ACHN (cell line): ENCODE data around the gene HSPA12A.
A peak's percentile ranks its signal among the peaks of the same experiment; 100 is the strongest.

ENCODE experiments used
- DNase-seq: peaks from one replicate; pipeline ENCODE4 v3.0.0-alpha.2; 2015
- in situ Hi-C: cut with HindIII; loops from 2 replicates; pipeline ENCODE4 v1.10.0; 2017; ENCODE audit warnings: low sequenced_read_pairs, low pct_ligation_motif_present, low pct_unique_long_range_greater_than_20kb

HSPA12A gene

DNA sequence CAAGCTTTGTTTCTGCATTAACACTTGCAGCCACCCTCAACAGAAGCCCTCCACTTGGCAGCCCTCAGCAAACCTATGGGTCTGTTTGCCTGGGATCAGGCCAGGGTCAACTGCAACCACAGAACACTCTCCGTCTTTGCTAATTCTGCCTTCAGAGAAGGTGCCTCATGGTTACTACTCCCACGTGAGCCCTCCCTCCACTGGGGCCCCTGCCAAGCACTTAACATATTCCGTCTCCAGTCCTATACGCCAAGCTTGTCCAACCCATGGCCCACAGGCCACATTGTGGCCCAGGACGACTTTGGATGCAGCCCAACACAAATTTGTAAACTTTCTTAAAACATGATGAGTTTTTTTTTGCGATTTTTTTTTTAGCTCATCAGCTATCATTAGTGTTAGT lies 54.7 kb downstream of the HSPA12A start:
- DNase-seq = no peak
- in situ Hi-C loops = loop anchor here (25.0 kb wide), 1 partner anchor 100 kb away; no protein-coding TSS in a partner anchor

DNA sequence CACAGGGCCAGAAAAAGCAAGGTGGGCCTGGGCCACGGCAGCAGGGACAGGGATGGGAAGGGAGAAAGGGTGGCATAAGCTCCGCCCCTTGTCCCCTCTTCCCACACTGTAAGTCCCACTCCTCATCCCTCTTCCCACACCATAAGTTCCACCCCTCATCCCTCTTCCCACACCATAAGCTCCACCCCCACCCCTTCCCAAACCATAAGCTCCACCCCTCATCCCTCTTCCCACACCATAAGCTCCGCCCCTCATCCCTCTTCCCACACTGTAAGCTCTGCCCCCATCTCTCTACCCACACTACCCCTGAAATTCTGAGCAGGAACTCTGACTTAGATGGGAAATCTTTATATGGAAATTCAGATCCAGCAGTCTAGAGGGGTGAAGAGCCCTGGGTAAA lies 55.7 kb downstream of the HSPA12A start:
- DNase-seq = no peak
- in situ Hi-C loops = loop anchor here (25.0 kb wide), 1 partner anchor 101 kb away; no protein-coding TSS in a partner anchor

DNA sequence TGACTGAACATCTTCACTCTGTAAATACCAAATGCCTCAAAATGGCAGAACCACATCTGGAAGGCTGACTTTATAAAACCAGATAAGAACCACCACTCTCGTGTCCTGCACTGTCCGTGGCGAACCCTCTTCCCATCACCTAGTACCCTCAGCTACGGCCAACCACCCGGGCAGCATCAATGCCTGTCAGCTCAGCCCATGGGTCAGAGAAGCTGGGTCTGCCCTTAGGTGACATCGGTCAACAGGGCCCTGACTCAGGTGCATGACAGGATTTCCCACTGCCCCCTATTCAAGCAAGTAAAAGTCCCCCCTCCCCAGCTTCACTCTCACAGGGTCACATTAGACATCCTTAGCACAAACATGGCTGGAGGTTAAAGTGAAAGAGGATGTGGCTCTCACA lies 56.6 kb downstream of the HSPA12A start:
- in situ Hi-C loops = loop anchor here (25.0 kb wide), 1 partner anchor 101 kb away; no protein-coding TSS in a partner anchor
- no peak for DNase-seq

DNA sequence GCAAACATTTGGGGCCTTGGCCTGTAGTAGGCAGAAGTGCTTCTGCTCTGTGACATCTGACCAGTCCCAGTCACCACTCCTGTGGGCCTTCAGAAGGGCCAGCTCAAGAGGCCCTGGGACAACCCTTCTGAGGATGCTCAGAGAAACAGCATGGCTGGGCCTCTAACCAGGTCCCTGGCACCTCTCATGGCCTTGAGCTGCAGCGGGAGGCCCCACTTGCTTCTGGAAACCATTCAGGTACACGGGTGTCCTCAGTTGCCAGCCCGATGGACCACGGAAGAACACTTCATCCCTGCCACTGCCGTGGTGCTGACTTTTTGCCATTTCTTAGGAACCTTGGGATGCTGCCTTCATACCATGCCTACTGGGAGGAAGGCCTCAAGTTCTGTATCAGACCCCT lies 57.6 kb downstream of the HSPA12A start:
- in situ Hi-C loops = loop anchor here (25.0 kb wide), 1 partner anchor 103 kb away; no protein-coding TSS in a partner anchor
- DNase-seq = no peak

DNA sequence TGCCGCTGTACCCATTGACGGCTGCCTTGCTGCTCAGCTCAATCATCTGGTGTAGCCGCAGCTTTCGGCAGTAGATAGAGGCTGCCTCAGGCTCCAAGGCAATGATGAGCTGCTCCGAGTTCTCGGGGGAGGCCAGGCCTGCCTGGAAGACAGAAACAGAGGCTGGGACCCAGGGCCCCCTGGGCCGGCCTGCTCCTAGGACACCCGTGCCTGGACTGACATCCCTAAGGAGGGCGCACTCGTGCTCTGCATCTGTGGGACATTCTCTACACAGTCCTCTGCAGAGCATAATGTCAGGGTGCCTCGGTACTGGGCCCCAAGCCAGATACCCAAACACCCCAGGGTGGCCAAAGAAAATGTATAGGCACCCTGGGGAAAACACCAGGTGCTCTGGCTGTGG lies 58.5 kb downstream of the HSPA12A start:
- no peak for DNase-seq
- in situ Hi-C loops = loop anchor here (25.0 kb wide), 1 partner anchor 103 kb away; no protein-coding TSS in a partner anchor

DNA sequence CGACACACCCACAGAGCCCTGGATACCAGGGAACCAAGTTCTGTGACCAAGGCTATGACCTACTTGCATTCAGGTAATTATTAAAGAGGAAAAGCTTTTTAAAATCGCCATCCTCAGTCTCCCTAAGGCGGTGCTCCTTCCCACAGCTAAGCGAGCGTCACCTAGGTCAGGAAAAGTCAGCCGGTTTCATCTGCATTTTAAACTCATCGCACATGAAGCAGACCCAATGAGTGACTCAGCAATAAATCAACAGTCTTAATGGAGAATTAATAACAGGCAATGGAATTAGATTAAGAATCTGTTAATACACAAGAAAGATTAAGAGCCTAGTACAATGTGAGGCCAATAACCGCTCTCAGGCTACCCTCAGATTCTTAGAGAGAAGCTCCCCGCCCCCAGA lies 59.2 kb downstream of the HSPA12A start:
- in situ Hi-C loops = loop anchor here (25.0 kb wide), 1 partner anchor 104 kb away; no protein-coding TSS in a partner anchor
- no peak for DNase-seq

DNA sequence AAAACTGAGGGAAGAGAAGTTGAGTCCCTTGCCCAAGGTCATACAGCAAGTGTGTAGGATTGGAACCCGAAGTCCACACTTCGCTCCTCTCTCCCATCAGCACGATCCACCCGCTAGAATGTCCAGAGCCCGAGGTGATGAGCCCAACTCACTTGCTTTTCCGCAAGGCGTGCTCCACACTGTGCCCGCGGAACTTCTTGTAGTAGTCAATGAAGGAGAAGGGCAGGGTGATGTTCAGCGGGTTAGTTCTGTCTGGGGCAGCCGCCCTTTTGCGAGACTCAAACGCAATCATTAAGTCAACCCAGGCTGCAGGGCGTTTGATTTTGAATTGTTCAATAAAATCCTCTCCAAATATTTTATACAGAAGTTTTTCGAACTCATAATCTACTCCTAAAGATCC lies 63.0 kb downstream of the HSPA12A start:
- in situ Hi-C loops = loop anchor here (25.0 kb wide), 1 partner anchor 108 kb away; no protein-coding TSS in a partner anchor
- DNase-seq = no peak

DNA sequence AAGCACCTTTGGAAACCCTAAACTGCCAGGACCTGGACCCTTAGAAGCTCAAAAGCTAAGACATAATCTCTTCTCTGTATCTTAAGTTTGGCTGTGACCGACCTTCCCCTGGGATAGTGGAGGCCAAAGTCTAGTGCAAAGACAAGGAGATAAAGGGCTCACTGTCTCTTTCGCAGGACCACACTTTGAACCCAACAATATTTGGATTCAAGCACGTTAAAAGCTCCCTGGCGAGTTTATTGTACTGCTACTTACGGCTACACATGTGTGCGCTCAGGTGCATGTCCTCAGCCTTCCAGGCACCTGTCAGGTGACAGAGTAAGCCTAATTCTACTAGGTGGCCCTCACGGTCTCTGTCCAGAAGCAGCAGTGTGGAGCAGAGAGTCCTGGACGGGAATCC lies 65.7 kb downstream of the HSPA12A start:
- DNase-seq = no peak
- in situ Hi-C loops = loop anchor here (25.0 kb wide), 1 partner anchor 111 kb away; no protein-coding TSS in a partner anchor

DNA sequence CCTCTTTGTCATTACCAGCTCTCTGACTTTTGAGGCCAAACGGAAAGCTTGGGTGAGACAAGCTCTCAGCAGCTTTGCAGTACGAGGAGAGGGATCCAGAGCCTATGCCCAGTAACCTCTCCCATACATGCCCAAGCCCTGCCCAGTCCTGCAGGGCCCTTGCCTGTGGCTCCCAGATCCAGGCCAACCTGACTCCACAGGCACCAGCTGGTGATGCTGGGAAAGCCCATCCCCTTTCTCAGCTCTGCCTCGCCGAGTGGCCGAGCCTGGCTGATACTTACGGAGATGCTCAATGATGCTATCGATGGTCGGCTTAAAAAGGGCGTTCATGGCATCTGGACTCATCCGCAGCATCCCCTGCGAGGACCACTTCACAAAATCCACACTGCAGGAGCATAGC lies 66.2 kb downstream of the HSPA12A start:
- in situ Hi-C loops = loop anchor here (25.0 kb wide), 1 partner anchor 111 kb away; no protein-coding TSS in a partner anchor
- no peak for DNase-seq

DNA sequence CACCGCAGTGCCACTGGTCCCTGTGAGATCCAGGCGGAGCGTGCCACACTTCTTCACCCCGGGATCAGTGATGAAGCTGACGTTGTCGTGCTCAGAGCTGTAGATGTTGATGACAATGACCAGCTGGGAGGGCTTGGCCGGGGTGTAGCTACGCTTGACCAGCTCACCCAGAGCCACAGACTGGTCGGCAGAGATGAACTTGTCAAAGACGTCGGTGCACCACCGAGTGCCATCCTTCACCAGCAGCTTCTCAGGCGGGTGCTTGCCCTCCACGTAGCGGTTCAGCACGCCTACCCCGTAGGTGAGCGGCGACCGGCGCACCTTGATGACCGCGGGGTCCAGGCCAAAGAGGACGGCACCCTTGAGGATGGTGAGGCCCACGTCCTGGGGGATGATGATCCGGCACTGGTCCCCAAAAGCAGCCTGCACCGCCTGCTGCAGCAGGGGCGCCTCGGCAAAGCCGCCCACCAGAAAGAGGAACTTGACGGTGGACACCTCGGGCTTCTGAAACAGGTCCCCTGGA lies 67.4 kb downstream of the HSPA12A start:
- in situ Hi-C loops = loop anchor here (25.0 kb wide), 1 partner anchor 112 kb away; no protein-coding TSS in a partner anchor
- no peak for DNase-seq

DNA sequence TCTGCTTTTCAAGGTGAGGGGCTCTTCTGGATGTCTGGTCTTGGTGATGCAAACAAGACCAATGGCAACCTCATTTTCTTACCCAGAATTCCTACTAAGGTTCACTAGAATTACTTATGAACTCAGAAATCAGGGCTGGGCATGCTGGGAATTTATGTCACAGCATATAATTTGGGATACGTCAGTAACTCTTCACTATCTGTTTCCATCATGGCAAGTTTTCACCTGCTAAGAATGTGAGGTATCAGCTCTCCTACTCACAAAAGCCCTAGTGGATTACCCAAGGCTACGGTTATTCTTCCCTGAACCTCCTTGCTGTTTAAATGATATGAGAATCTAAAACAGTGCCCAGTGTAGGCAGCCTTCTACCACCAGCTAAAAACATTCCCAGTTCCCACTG lies 68.5 kb downstream of the HSPA12A start:
- in situ Hi-C loops = no loop called here
- no peak for DNase-seq

DNA sequence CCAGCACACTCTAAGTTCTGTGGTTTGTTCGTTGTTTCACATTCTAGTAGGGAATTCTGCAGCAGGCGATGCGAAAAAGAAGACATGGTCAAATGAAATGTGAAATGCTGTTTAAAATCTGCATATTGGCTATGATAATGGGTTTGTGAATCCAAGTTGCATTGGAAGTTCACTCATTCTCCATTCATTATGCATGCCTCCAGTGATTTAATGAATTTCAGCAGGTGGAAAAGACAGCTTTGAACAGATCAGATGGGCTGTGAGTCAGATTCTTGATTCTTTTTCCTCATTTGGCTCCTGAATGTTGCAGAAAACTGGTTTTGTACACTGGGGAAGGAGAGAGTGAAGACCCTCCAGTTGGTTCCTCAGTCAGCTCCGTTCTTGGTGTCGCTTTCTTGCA lies 69.5 kb downstream of the HSPA12A start:
- DNase-seq = no peak
- in situ Hi-C loops = no loop called here

DNA sequence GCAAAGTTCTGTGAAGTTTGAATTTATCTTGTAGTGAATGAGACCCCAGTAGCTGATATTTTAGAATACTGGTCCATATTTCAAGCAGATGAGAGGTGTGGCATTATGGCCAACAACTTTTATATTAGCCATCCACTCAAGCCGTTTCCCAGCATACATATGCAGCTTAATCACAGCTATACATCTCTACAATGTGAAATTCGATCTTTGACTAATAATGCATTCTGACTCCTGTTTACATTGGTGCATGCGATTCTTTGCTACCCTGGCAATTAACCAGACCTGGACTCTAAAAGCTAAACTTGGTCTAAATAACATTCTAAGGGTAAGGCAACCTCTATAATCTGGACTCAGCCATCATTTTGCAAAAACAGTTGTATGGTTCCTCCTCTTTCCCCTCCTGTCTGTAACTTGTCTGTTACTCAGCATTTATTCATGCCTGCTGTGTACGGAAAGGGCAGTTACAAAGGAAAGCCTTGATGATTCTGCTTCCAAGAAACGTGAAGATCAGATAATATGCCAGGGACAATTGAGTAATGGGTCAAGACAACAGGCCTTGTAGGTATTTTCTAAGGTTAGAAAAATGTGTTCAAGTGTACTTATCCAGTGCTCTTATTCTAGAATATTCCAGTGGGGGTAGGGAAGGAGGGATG lies 71.0 kb downstream of the HSPA12A start:
- DNase-seq = no peak
- in situ Hi-C loops = no loop called here

DNA sequence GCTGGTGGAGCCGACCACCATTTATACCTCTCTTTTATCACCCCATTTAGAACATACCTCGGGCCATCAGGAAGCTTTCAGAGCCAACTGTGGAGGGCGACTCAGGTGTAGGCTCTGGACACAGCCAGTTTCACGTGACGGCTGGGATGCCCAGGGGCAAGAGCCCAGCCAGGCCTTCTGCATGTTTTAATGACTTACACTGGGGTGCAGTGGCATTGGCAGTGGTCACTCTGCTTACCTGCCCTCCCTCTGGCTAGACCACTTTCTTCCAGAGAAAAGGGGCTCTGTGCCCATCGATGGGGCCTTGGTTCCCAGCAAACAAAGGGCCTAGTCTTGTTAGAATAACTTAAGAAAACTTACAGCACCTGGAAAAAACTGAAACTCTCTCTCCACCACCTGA lies 71.7 kb downstream of the HSPA12A start:
- in situ Hi-C loops = no loop called here
- DNase-seq = no peak

DNA sequence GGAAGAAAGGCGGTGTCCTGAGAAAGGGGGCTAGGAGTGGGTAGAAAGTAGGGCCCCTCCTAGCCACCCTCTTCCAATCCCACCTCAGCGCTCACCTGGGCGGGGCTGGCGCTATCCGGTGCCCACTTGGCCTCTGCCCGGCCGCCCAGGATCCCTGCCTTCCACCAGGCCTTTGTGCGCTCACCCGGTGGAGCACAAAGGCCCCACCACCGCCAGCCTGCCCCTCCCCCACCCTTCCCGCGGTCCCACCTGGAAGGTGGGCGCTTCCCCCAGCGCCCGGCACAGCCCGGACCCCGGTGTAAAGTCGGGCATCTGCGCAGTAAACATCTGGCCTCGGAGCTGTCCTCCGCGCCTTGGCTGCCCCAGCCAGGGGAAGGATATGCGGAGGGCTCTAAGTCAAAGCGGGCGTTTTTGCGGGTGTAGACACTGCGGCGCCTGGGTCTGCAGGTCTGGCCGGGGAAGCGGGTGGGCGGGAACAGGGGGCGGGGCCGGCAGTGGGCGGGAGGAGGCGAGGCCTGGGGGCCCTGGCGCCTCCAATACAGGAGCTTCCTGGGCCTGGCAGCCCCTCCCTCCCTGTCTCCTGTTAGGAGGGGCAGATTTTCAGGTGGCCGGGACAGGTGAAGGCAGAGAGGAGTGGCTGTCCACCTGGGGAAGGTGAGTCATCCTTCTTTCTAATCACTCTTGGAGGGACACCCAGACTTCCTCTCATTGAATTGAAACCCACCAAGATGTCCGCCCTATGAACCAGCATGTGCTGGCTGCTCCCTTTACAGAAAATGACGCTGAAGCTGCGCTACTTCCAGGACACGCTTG lies 72.3 kb downstream of the HSPA12A start:
- in situ Hi-C loops = no loop called here

DNA sequence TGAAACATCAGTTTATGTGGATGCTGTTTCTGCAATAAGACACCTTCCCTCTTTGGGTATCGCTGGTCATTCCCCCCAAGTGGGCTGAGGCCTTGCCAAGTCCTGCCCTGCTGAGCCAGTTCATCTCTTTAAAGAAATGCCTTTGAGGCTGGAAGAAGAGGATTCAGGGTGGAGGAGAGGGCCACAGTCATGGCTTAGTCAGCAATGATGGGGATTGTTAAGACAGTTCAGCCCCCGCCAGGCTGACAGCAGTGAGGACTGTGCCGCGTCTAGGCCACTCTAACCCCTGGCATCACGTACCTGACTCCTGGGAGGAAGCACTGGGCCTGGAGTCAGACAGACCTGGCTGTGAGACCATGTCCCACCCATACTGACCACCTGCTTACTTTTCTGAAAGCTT lies 73.3 kb downstream of the HSPA12A start:
- in situ Hi-C loops = no loop called here
- no peak for DNase-seq

More for the DNA sequence above, 72.3 kb downstream of the HSPA12A start:
- peak; percentile 11 for DNase-seq

DNA sequence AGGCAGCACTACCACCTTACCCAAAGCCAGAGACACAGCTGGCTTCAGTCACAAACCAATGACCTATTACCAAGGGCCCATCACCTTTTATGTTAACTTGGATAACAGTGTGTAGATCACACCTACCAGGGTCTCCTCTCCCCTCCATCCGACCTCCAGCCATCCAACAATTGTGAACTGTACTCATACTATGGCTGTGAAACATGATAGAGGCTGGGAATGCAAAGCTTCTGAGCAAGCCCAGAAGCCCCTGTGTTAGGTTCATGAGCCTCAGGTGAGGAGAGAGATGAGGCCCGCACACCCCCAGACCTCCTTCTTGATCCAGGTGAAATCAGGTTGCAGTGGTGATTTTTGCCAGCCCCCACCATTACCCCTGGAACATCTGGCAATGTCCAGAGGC lies 73.9 kb downstream of the HSPA12A start:
- in situ Hi-C loops = no loop called here
- no peak for DNase-seq

DNA sequence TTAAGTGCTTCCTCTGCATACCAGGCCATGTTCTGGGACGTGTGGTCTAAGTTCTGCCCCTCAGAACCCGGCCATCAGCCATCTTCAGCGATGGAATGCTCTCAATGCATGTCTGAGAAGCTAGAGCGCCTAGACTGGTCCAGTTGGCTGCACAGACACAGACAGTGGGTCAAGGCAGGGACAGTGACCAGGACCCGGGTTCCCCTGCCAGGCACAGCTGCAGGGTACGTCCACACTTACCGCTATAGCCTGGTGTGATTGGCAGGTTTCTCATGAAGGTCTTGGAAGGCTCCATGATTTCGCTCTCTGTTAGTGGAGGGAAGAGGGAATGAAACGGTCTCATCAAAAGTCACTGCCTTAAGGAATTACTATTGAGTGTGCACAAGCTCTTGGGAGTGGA lies 74.3 kb downstream of the HSPA12A start:
- in situ Hi-C loops = no loop called here
- no peak for DNase-seq

DNA sequence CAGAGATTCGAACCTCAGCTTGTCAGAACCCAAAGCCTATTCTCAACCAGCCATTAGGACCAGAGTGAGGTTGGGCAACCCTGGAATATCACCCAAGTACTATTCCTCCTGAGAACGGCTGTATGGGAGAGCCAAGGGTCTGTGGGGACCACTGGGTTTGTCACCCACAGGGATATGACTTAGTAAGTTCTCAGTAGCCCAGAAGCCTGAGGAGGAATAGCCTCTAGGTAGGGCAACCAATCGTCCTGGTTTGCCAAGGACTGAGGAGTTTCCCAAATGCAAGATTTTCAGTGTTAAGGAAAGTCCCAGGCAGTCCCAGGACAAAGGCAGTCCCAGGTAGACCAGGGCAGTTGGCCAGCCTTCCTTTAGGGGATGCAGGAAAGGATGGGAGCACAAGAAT lies 74.9 kb downstream of the HSPA12A start:
- DNase-seq = no peak
- in situ Hi-C loops = no loop called here
